Measurements from ENCODE around the gene GOLGA2.

DNA sequence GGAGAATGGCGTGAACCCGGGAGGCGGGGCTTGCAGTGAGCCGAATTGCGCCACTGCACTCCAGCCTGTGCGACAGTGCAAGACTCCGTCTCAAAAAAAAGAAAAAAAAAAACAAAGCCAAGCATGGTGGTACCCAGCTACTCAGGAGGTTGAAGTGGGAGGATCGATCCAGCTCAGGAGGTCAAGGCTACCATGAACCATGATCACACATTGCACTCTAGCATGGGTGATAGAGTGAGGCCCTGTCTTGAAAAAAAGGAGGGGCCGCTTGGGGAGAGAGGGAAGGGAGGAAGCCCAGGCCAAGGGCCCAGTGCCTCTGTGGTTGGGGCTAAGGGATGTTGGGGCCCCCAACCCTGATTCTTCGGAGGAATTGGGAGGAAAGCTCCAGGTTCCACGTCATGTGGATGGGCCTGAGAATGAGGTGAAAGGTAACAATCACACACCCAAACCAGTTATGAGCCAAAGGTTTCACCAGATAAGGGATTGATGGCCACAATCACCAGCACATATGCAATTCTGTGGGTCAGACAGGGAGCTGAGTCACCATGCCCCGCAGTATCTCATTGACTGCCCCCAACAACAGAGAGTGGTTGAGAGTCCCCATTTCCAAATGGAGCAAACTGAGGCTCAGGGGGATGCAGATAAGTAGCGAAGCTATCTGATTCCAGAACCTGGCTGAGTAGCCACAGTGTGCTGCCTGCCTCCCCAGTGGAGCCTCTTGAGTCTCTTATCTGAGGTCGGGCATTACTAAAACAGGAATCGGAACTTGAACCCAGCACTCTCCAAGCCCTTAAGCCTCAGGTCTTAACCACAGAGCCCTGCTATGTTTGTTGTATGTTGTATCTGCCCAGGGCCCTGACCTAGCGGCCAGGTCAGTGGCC is 20.8 kb upstream of the GOLGA2 start:
- TF ChIP-seq POLR2A (IDR thresholded peaks at IDR 0.05), result peak; percentile 45
- TF ChIP-seq, protein P1, sequence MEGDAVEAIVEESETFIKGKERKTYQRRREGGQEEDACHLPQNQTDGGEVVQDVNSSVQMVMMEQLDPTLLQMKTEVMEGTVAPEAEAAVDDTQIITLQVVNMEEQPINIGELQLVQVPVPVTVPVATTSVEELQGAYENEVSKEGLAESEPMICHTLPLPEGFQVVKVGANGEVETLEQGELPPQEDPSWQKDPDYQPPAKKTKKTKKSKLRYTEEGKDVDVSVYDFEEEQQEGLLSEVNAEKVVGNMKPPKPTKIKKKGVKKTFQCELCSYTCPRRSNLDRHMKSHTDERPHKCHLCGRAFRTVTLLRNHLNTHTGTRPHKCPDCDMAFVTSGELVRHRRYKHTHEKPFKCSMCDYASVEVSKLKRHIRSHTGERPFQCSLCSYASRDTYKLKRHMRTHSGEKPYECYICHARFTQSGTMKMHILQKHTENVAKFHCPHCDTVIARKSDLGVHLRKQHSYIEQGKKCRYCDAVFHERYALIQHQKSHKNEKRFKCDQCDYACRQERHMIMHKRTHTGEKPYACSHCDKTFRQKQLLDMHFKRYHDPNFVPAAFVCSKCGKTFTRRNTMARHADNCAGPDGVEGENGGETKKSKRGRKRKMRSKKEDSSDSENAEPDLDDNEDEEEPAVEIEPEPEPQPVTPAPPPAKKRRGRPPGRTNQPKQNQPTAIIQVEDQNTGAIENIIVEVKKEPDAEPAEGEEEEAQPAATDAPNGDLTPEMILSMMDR (IDR thresholded peaks at IDR 0.05), result no peak

Measured in right lobe of liver (tissue), 4 donors.